Hepatocyte (in vitro differentiated cells): Measurements from ENCODE around the gene KLK8.

Source experiments
- EZH2 ChIP-seq: fragments of 200-600 bp; sonication (generic); IDR thresholded peaks from 2 replicates; pipeline ENCODE4 v1.6.1; 2016; ENCODE audit warnings: antibody characterized with exemption, mild to moderate bottlenecking, borderline replicate concordance
- EZH2phosphoT487 ChIP-seq: fragments of 200-600 bp; sonication (generic); IDR thresholded peaks from one replicate; pipeline ENCODE4 v1.6.1; 2018; ENCODE audit warnings: antibody characterized with exemption, mild to moderate bottlenecking, low read depth, moderate library complexity; ENCODE audit not compliant: unreplicated experiment, severe bottlenecking
- TF ChIP-seq, protein P1 (sequence below): fragments of 200-600 bp; sonication (generic); IDR thresholded peaks from 2 replicates; pipeline ENCODE4 v1.5.1; 2016; ENCODE audit warnings: antibody characterized with exemption, mild to moderate bottlenecking; ENCODE audit not compliant: poor library complexity

- TF ChIP-seq EZH2 (no peak), EZH2phosphoT487 (no peak)
- TF ChIP-seq, protein P1, sequence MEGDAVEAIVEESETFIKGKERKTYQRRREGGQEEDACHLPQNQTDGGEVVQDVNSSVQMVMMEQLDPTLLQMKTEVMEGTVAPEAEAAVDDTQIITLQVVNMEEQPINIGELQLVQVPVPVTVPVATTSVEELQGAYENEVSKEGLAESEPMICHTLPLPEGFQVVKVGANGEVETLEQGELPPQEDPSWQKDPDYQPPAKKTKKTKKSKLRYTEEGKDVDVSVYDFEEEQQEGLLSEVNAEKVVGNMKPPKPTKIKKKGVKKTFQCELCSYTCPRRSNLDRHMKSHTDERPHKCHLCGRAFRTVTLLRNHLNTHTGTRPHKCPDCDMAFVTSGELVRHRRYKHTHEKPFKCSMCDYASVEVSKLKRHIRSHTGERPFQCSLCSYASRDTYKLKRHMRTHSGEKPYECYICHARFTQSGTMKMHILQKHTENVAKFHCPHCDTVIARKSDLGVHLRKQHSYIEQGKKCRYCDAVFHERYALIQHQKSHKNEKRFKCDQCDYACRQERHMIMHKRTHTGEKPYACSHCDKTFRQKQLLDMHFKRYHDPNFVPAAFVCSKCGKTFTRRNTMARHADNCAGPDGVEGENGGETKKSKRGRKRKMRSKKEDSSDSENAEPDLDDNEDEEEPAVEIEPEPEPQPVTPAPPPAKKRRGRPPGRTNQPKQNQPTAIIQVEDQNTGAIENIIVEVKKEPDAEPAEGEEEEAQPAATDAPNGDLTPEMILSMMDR = no peak
Observed at GRCh38 chr19:50969413-50969760, 32.0 kb downstream of the KLK8 start, which contains the start of gene KLK6.
